Stimulated activated CD8-positive, alpha-beta memory T cell treated with anti-CD3 and anti-CD28 coated beads, Interleukin-12 subunit alpha, Interleukin-12 subunit beta, amount 100 ng/mL, for 24 hours (primary cell): ENCODE data around the gene BCKDK.
"Not testable (repeated sequence)": the region's sequence is repeated elsewhere in the genome, so short reads cannot be mapped to it uniquely, and the experiment has no call there.

ENCODE experiments used
- DNase-seq: peaks from one replicate; pipeline ENCODE4 v3.0.0-alpha.2; 2020; ENCODE audit errors: extremely low read depth

BCKDK gene

DNA sequence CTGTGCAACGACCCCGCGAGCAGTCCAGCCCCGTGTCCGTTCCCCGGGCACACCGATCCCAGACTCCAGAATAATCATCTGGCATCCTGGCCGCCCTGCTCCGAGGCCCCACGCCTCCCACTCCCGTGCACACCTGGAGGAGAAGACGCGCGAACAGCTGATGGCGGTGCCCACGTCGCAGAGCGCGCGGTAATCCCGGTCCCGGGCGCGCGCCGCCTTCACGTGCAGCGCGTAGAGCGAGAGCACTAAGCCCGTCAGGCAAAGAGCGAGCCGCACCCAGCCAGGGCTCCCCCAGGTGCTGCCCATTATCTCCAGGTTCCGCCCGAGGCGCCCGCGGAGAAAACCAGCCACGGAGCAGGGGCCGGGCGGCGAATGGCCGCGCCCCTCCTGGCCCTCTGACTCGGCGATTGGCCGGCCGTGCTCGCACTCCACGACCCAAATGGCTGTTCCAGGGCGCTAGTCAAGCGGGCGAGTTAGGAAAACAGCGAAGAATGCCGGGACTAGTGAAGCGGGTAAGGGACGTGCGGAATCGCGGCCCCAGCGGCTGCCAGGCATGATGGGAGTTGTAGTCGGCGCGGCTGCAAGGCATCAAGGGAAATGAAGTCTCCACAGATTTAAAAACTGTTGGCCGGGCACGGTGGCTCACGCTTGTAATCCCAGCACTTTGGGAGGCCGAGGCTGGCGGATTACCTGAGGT lies 13.6 kb upstream of the BCKDK start, which contains the start of gene VKORC1:
Gene VKORC1, minus strand, starts transcription at position 374 of the 697 bp plus-strand sequence. Its CDS starts 68 bp downstream, at position 306.
- peak; percentile 66 for DNase-seq

DNA sequence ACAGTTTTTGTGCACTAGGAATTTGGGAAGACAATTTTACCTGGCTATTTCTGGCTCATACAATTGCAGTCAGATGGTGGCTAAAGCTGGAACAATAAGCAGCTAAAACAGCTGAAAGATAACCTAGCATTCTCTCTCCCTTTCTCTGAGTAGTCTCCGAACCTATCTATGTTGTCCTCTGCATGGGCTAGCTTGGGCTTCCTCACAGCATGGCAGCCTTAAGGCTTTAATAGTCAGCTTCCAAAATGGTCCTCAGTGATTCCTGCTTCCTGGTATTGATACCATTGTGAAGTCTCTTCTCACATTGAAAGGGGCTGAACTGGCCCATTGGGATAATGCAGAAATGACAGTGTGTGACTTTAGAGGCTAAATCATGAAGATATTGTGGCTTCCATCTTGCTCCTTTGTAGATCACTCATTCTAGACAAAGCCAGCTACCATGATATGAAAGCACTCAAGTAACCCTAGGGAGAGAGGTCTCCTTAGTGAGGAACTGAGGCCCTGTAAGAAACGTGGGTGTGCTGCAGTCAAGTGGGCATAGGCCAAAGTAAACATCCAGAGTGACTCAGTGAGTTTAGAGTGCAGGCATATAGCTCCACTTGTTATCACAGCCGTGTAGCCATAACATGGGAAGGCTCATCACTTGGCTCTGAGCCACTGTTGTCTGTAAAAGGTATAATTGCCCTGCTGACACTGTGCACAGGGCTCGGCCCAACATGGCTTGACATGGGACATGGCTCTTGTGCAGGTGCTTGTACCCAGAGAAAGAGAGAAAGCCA lies 8.1 kb upstream of the BCKDK start:
- DNase-seq, result no peak

DNA sequence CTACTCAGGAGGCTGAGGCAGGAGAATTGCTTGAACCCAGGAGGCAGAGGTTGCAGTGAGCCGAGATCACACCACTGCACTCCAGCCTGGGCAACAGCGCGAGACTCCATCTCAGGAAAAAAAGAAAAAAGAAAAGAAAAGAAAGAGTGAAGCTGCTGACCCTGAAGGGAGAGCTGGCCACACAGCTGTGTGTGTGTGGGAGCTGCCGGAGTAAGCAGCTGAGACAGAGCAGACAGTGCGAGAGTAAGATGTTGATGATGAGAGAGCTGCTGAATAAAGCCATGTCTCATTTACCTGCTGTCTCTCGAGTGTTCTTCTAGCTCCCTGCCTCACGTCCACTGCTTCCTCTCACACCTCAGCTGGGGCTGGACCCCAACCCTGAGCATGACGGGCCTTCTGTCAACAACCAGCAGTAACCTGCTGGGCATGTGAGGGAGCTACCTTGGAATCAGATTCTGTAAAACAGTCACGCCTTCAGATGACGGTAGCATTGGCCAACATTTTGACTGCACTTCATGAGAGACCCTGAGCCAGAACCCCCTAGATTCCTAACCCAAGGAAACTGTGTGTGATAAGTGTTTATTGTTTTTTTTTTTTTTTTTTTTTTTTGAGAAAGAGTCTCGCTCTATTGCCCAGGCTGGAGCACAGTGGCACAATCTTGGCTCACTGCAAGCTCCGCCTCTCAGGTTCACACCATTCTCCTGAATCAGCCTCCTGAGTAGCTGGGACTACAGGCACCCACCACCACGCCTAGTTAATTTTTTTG lies 7.1 kb upstream of the BCKDK start:
- not testable (repeated sequence) for DNase-seq

DNA sequence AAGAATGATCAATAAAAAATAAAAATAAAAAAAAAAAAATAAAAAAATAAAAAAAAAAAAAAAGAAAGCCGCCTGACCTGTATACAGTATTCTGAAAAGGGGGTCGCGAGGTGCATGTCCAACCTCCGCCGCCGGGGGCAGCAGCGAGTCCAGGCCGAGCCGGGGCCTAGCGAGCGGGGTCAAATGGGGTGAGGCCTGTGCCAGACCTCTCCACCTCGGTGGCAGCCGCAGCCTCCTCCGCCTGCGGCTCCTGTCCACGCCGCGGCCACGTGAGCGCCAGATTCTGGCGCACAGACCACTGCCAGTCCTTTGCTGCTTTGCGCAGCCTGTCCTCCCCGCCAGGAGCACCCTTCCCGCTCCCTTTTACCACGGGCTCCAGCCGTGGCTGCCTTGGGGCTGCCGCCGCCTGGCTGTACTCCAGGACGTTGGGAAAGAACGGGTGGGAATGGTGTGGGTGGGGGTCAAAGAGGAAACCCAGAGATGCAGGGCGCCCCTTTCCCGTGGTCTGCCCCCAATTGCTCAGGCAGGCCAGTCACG lies 2.4 kb upstream of the BCKDK start:
- DNase-seq, result peak; percentile 54

GRCh38 chr16:31106509-31107464 lies 1.4 kb upstream of the BCKDK start:
- DNase-seq, result no peak

- no peak for DNase-seq
Observed at GRCh38 chr16:31107465-31107867, 720 bp upstream of the BCKDK start.

DNA sequence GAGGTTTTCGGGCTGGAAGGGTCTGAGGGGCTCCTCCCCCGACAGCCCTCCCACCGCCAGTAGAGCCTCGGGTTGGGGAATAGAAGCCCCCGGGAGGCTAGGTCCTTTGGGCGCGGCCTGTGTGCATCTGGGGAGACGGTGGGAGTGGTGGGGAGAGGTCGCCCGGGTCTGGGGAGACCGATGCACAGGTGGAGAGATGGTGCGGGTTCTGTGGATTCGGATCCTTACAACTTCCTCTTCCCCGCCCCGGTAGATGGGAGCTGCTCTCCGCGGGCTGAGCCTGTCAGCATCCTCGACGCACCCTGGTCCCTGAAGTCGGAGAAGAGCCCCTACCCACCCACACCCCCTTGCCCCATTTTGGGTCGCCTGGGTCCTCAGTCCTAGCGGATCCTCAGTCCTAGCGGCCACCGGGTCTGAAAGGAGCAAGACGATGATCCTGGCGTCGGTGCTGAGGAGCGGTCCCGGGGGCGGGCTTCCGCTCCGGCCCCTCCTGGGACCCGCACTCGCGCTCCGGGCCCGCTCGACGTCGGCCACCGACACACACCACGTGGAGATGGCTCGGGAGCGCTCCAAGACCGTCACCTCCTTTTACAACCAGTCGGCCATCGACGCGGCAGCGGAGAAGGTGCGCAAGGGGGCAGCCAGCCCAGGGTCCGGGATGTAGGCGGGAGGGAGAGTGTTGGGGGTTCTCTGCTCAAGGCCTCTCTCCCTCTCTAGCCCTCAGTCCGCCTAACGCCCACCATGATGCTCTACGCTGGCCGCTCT lies 790 bp downstream of the BCKDK start:
- no peak for DNase-seq

GRCh38 chr16:31109622-31110021 lies 1.4 kb downstream of the BCKDK start:
- DNase-seq, result no peak

GRCh38 chr16:31110106-31111034 lies 2.2 kb downstream of the BCKDK start:
- DNase-seq, result no peak

GRCh38 chr16:31111881-31112466 lies 3.8 kb downstream of the BCKDK start:
- no peak for DNase-seq

- DNase-seq, result no peak
Observed at GRCh38 chr16:31112711-31113110, 4.5 kb downstream of the BCKDK start.

DNA sequence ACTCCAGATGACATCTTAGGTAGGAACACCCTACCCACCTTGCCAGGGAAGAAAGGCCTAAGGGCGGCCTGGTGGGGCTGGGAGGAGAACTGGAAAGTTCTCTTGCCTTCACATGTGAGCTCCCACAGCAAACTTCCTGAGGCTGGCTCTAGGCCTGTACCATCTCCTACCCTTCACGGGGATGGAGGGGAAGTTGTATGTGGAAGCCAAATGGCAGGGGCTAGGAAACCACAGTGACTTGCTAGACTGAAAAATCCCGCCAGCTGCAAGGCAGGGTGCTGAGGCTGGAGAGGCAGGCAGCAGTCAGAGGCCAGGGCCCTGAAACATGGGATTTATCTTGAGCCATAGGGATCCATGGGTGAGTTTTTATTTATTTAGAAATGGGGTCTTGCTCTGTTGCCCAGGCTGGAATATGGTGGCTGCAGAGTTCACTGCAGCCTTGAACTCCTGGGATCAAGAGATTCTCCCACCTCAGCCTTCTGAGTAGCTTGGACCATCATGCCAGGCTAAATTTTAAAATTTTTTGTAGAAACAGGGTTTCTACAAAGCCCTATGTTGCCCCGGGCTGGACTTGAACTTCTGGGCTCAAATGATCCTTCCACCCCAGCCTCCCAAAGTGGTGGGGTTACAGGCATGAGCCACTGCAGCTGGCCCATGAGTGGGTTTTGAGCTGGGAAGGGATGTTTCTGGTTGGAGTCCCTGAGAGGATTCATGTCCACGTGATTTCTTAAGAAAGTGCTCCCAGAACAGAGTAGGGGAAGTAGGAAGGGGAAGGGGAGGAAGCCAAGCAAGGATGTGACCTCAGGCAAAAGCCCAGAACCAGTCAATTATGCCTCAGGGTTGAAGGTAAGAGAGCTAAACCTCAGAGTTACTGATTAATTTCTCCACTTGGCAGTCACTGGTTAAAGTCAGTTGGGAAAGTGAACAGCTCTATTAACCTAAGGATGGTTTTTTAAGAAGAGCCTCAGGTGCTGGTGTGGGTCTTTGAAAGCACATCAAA lies 5.2 kb downstream of the BCKDK start:
- DNase-seq, result no peak

DNA sequence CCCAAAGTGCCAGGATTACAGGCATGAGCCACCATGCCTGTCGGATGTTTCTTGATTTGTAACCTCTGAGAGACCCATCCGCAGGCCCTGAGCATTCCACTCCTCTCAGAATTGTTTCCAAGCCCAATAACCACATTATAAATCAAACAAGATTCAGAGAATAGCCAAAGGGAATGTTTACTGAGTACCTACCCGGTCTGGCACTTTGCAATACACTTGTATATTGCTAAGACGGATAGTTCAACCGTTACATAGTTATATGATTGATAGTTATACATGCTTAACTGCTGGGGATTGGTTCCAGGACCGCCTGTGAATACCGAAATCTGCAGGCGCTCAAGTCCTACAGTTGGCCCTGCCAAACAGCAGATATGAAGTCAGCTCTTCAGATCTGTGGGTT lies 6.3 kb downstream of the BCKDK start:
- no peak for DNase-seq

GRCh38 chr16:31117384-31118222 lies 9.4 kb downstream of the BCKDK start, which contains the start of gene KAT8:
Gene KAT8 (plus strand): TSS chr16:31117664. CDS start chr16:31117682, 18 bp downstream.
- DNase-seq, result peak; percentile 94

- DNase-seq, result no peak
Observed at GRCh38 chr16:31118223-31119155, 10.3 kb downstream of the BCKDK start.
